Astrocyte (in vitro differentiated cells and primary cell): Measurements from ENCODE around the gene HSPB7. TPM values are rescaled to one million over a fixed set of nuclear protein-coding genes. Genes with fewer than 3 reads are reported as not detected.

Source experiments
- DNase-seq: peaks from one replicate; pipeline ENCODE4 v3.0.0-alpha.2; 2010; ENCODE audit warnings: low read depth
- FAIRE-seq: peaks from 2 replicates; lab custom pipeline; 2011; peaks lifted over from hg19 to GRCh38; lab: Jason Lieb, UNC
- H2AFZ ChIP-seq: 2 replicates; pipeline ENCODE4 v1.6.0; 2012; ENCODE audit warnings: low read depth, low read length, inconsistent platforms
- H3K27ac ChIP-seq: 2 replicates; pipeline ENCODE4 v1.5.1; 2011; ENCODE audit warnings: low read depth, low read length, inconsistent platforms
- H3K27me3 ChIP-seq: 2 replicates; pipeline ENCODE4 v1.6.0; 2011; ENCODE audit warnings: low read length, inconsistent platforms; ENCODE audit not compliant: insufficient read depth
- H3K36me3 ChIP-seq: 2 replicates; pipeline ENCODE4 v1.5.1; 2011; ENCODE audit warnings: low read length, inconsistent platforms; ENCODE audit not compliant: insufficient read depth
- H3K4me1 ChIP-seq: 2 replicates; pipeline ENCODE4 v1.5.1; 2011; ENCODE audit warnings: low read length, inconsistent platforms; ENCODE audit not compliant: insufficient read depth
- H3K4me2 ChIP-seq: 2 replicates; pipeline ENCODE4 v1.6.0; 2012; ENCODE audit warnings: low read length, inconsistent platforms
- H3K4me3 ChIP-seq: 2 replicates; pipeline ENCODE4 v1.5.1; 2011; ENCODE audit warnings: low read depth, mild to moderate bottlenecking, low read length, inconsistent platforms; ENCODE audit not compliant: insufficient read depth
- H3K79me2 ChIP-seq: 2 replicates; pipeline ENCODE4 v1.6.0; 2012; ENCODE audit warnings: mild to moderate bottlenecking, low read length, inconsistent platforms; ENCODE audit not compliant: insufficient read depth
- H3K9ac ChIP-seq: 2 replicates; pipeline ENCODE4 v1.6.0; 2012; ENCODE audit warnings: mild to moderate bottlenecking, low read length, inconsistent platforms
- H3K9me3 ChIP-seq: 2 replicates; pipeline ENCODE4 v1.5.1; 2012; ENCODE audit warnings: low read depth, mild to moderate bottlenecking, low read length, inconsistent platforms; ENCODE audit not compliant: insufficient read depth
- H4K20me1 ChIP-seq: 2 replicates; pipeline ENCODE4 v1.6.0; 2012; ENCODE audit warnings: low read length, inconsistent platforms; ENCODE audit not compliant: insufficient read depth
- H3K27ac Mint-ChIP-seq: one replicate; pipeline ENCODE4 v1.8.0; 2021; ENCODE audit warnings: mild to moderate bottlenecking, mixed read lengths; ENCODE audit not compliant: unreplicated experiment
- H3K27me3 Mint-ChIP-seq: one replicate; pipeline ENCODE4 v1.8.0; 2021; ENCODE audit warnings: low read depth, mixed read lengths; ENCODE audit not compliant: unreplicated experiment
- H3K36me3 Mint-ChIP-seq: one replicate; pipeline ENCODE4 v1.8.0; 2021; ENCODE audit warnings: low read depth, mixed read lengths; ENCODE audit not compliant: unreplicated experiment
- H3K4me1 Mint-ChIP-seq: one replicate; pipeline ENCODE4 v1.8.0; 2021; ENCODE audit warnings: low read depth, mixed read lengths; ENCODE audit not compliant: unreplicated experiment
- H3K4me3 Mint-ChIP-seq: one replicate; pipeline ENCODE4 v1.8.0; 2021; ENCODE audit warnings: mild to moderate bottlenecking, moderate library complexity, mixed read lengths; ENCODE audit not compliant: unreplicated experiment
- H3K9me3 Mint-ChIP-seq: one replicate; pipeline ENCODE4 v1.8.0; 2021; ENCODE audit warnings: mild to moderate bottlenecking, mixed read lengths; ENCODE audit not compliant: unreplicated experiment
- CTCF ChIP-seq: IDR thresholded peaks from 2 replicates; pipeline ENCODE4 v1.5.1; 2011; ENCODE audit warnings: low read depth, mild to moderate bottlenecking, inconsistent platforms, low read length, moderate library complexity; ENCODE audit not compliant: insufficient read depth
- EZH2 ChIP-seq: IDR thresholded peaks from 2 replicates; pipeline ENCODE4 v1.6.1; 2012; ENCODE audit warnings: mild to moderate bottlenecking, low read length, inconsistent platforms; ENCODE audit not compliant: insufficient read depth
- total RNA-seq: library from RNA; stranded (reverse); gene quantifications from 2 replicates; pipeline ENCODE4 v1.2.1, GENCODE V29; 2021

Gene HSPB7
- total RNA-seq, 1 donor from 2014 or later, result 0.45 TPM

GRCh38 chr1:16013220-16013907 is 4.5 kb downstream of the HSPB7 start:
- Histone ChIP-seq H3K27ac (peak overlapping the region; percentile 31), H4K20me1 (no peaks in the 10 kb centered on the region)

GRCh38 chr1:16012590-16013219 is 5.1 kb downstream of the HSPB7 start:
- Histone ChIP-seq H3K27ac (peak overlapping the region; percentile 31), H3K4me2 (peak overlapping the region; percentile 83)

More at GRCh38 chr1:16013220-16013907, 4.5 kb downstream of the HSPB7 start:
- H3K4me1 Mint-ChIP-seq, result peaks cover 14% of the 10 kb centered on the region
- peak overlapping the region; percentile 41 for H3K4me3 ChIP-seq
- DNase-seq (peak; percentile 77), FAIRE-seq (no peak)
- no peaks in the 10 kb centered on the region for H3K27me3 ChIP-seq
- no peaks in the 10 kb centered on the region for H3K79me2 ChIP-seq
- H3K4me3 Mint-ChIP-seq, result no peak overlapping the region
- H3K9me3 Mint-ChIP-seq, result peaks cover 4% of the 10 kb centered on the region
- peak overlapping the region; percentile 77 for H3K9ac ChIP-seq
- TF ChIP-seq CTCF (no peak), EZH2 (no peak)
- H3K4me2 ChIP-seq, result peak overlapping the region; percentile 83
- H3K27me3 Mint-ChIP-seq, result peaks cover 2% of the 10 kb centered on the region
- no peaks in the 10 kb centered on the region for H3K36me3 Mint-ChIP-seq
- peak overlapping the region; percentile 28 for H2AFZ ChIP-seq
- no peaks in the 10 kb centered on the region for H3K9me3 ChIP-seq
- H3K4me1 ChIP-seq, result peaks cover 31% of the 10 kb centered on the region
- peak overlapping the region; percentile 91 for H3K27ac Mint-ChIP-seq
- H3K36me3 ChIP-seq, result no peaks in the 10 kb centered on the region

More at GRCh38 chr1:16012590-16013219, 5.1 kb downstream of the HSPB7 start:
- Mint-ChIP-seq H3K27me3 (peaks cover 2% of the 10 kb centered on the region), H3K4me3 (peak overlapping the region; percentile 14), H3K36me3 (no peaks in the 10 kb centered on the region), H3K9me3 (peaks cover 4% of the 10 kb centered on the region), H3K27ac (peak overlapping the region; percentile 18), H3K4me1 (peaks cover 12% of the 10 kb centered on the region)
- Histone ChIP-seq H3K27me3 (no peaks in the 10 kb centered on the region), H3K79me2 (no peaks in the 10 kb centered on the region), H3K4me1 (peaks cover 24% of the 10 kb centered on the region), H3K9ac (peak overlapping the region; percentile 77), H3K9me3 (no peaks in the 10 kb centered on the region), H3K4me3 (peak overlapping the region; percentile 41), H2AFZ (peak overlapping the region; percentile 63), H3K36me3 (no peaks in the 10 kb centered on the region), H4K20me1 (no peaks in the 10 kb centered on the region)
- TF ChIP-seq EZH2 (no peak), CTCF (no peak)
- DNase-seq (peak; percentile 59), FAIRE-seq (no peak)
